WTC11 (cell line): ENCODE measurements around the gene RBSN. TPM values are rescaled to one million over a fixed set of nuclear protein-coding genes. Genes with fewer than 3 reads are reported as not detected.

Experiments used
- AFF4 ChIP-seq: sonication (generic); formaldehyde crosslinking; IDR thresholded peaks from 2 replicates; pipeline ENCODE4 v1.8.1; 2023; ENCODE audit warnings: mild to moderate bottlenecking, missing genetic modification reagents, borderline replicate concordance
- E2F5 ChIP-seq: sonication (generic); formaldehyde crosslinking; IDR thresholded peaks from 2 replicates; pipeline ENCODE4 v1.8.1; 2022; ENCODE audit warnings: mild to moderate bottlenecking, moderate library complexity, missing genetic modification reagents
- ERG ChIP-seq: fragments of 250-450 bp; sonication (Bioruptor Pico); IDR thresholded peaks from 2 replicates; pipeline ENCODE4 v1.8.0; 2021; ENCODE audit warnings: mild to moderate bottlenecking
- FOXP4 ChIP-seq: sonication (generic); formaldehyde crosslinking; IDR thresholded peaks from 2 replicates; pipeline ENCODE4 v1.8.0; 2022; ENCODE audit warnings: mild to moderate bottlenecking, missing genetic modification reagents
- GTF2I ChIP-seq: fragments of 250-450 bp; sonication (Bioruptor Pico); conservative IDR thresholded peaks from 2 replicates; pipeline ENCODE4 v1.4.0; 2021; ENCODE audit warnings: mild to moderate bottlenecking
- JUN ChIP-seq: sonication (generic); formaldehyde crosslinking; IDR thresholded peaks from 2 replicates; pipeline ENCODE4 v1.8.0; 2023; ENCODE audit warnings: mild to moderate bottlenecking, missing genetic modification reagents
- NFYB ChIP-seq: sonication (generic); formaldehyde crosslinking; conservative IDR thresholded peaks from 2 replicates; pipeline ENCODE4 v1.8.0; 2022; ENCODE audit warnings: low read depth, missing genetic modification reagents
- SOX15 ChIP-seq: fragments of 250-450 bp; sonication (Bioruptor Pico); IDR thresholded peaks from 2 replicates; pipeline ENCODE4 v1.9.0; 2021; ENCODE audit warnings: mild to moderate bottlenecking
- ZNF232 ChIP-seq: sonication (generic); formaldehyde crosslinking; IDR thresholded peaks from 2 replicates; pipeline ENCODE4 v1.8.0; 2022; ENCODE audit warnings: mild to moderate bottlenecking, missing genetic modification reagents
- ZNF532 ChIP-seq: fragments of 250-450 bp; sonication (Bioruptor Pico); IDR thresholded peaks from 2 replicates; pipeline ENCODE4 v1.9.0; 2021; ENCODE audit warnings: mild to moderate bottlenecking, borderline replicate concordance
- total RNA-seq: library from RNA; stranded (reverse); gene quantifications from 3 replicates; pipeline ENCODE4 v1.2.3, GENCODE V29; 2021
- TF ChIP-seq, protein P1 (sequence below): sonication (generic); formaldehyde crosslinking; IDR thresholded peaks from 2 replicates; pipeline ENCODE4 v1.8.0; 2022; ENCODE audit warnings: mild to moderate bottlenecking, missing genetic modification reagents
- TF ChIP-seq, protein P2 (sequence below): sonication (generic); formaldehyde crosslinking; IDR thresholded peaks from 2 replicates; pipeline ENCODE4 v1.8.1; 2022; ENCODE audit warnings: low read depth, missing genetic modification reagents, borderline replicate concordance
- TF ChIP-seq, protein P3 (sequence below): sonication (generic); formaldehyde crosslinking; IDR thresholded peaks from 2 replicates; pipeline ENCODE4 v1.8.1; 2023; ENCODE audit warnings: mild to moderate bottlenecking, missing genetic modification reagents
- TF ChIP-seq, protein P4 (sequence below): sonication (generic); formaldehyde crosslinking; IDR thresholded peaks from 2 replicates; pipeline ENCODE4 v1.8.0; 2023; ENCODE audit warnings: missing genetic modification reagents, mild to moderate bottlenecking, borderline replicate concordance

Gene RBSN
- total RNA-seq, 1 experiment from 2014 or later, result 24.2 TPM

GRCh38 chr3:15064835-15065549, 34.0 kb downstream of the RBSN start, which contains the start of gene MRPS25 (continued):
- no peak for TF ChIP-seq ZNF532
- TF ChIP-seq AFF4, result no peak
- TF ChIP-seq, protein P1, sequence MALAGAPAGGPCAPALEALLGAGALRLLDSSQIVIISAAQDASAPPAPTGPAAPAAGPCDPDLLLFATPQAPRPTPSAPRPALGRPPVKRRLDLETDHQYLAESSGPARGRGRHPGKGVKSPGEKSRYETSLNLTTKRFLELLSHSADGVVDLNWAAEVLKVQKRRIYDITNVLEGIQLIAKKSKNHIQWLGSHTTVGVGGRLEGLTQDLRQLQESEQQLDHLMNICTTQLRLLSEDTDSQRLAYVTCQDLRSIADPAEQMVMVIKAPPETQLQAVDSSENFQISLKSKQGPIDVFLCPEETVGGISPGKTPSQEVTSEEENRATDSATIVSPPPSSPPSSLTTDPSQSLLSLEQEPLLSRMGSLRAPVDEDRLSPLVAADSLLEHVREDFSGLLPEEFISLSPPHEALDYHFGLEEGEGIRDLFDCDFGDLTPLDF (CRISPR knock-in tag), result no peak
- TF ChIP-seq, protein P2, sequence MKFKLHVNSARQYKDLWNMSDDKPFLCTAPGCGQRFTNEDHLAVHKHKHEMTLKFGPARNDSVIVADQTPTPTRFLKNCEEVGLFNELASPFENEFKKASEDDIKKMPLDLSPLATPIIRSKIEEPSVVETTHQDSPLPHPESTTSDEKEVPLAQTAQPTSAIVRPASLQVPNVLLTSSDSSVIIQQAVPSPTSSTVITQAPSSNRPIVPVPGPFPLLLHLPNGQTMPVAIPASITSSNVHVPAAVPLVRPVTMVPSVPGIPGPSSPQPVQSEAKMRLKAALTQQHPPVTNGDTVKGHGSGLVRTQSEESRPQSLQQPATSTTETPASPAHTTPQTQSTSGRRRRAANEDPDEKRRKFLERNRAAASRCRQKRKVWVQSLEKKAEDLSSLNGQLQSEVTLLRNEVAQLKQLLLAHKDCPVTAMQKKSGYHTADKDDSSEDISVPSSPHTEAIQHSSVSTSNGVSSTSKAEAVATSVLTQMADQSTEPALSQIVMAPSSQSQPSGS (CRISPR knock-in tag), result no peak
- TF ChIP-seq JUN (CRISPR knock-in tag), result 0 out of 2 replicates have a peak, but pooled peaks have one; percentile 10
- peak; percentile 81 for TF ChIP-seq FOXP4
- TF ChIP-seq GTF2I (CRISPR knock-in tag), result peak; percentile 56; the same call in 1 of the 2 replicates
- TF ChIP-seq, protein P3, sequence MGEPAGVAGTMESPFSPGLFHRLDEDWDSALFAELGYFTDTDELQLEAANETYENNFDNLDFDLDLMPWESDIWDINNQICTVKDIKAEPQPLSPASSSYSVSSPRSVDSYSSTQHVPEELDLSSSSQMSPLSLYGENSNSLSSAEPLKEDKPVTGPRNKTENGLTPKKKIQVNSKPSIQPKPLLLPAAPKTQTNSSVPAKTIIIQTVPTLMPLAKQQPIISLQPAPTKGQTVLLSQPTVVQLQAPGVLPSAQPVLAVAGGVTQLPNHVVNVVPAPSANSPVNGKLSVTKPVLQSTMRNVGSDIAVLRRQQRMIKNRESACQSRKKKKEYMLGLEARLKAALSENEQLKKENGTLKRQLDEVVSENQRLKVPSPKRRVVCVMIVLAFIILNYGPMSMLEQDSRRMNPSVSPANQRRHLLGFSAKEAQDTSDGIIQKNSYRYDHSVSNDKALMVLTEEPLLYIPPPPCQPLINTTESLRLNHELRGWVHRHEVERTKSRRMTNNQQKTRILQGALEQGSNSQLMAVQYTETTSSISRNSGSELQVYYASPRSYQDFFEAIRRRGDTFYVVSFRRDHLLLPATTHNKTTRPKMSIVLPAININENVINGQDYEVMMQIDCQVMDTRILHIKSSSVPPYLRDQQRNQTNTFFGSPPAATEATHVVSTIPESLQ (CRISPR knock-in tag), result no peak
- TF ChIP-seq, protein P4, sequence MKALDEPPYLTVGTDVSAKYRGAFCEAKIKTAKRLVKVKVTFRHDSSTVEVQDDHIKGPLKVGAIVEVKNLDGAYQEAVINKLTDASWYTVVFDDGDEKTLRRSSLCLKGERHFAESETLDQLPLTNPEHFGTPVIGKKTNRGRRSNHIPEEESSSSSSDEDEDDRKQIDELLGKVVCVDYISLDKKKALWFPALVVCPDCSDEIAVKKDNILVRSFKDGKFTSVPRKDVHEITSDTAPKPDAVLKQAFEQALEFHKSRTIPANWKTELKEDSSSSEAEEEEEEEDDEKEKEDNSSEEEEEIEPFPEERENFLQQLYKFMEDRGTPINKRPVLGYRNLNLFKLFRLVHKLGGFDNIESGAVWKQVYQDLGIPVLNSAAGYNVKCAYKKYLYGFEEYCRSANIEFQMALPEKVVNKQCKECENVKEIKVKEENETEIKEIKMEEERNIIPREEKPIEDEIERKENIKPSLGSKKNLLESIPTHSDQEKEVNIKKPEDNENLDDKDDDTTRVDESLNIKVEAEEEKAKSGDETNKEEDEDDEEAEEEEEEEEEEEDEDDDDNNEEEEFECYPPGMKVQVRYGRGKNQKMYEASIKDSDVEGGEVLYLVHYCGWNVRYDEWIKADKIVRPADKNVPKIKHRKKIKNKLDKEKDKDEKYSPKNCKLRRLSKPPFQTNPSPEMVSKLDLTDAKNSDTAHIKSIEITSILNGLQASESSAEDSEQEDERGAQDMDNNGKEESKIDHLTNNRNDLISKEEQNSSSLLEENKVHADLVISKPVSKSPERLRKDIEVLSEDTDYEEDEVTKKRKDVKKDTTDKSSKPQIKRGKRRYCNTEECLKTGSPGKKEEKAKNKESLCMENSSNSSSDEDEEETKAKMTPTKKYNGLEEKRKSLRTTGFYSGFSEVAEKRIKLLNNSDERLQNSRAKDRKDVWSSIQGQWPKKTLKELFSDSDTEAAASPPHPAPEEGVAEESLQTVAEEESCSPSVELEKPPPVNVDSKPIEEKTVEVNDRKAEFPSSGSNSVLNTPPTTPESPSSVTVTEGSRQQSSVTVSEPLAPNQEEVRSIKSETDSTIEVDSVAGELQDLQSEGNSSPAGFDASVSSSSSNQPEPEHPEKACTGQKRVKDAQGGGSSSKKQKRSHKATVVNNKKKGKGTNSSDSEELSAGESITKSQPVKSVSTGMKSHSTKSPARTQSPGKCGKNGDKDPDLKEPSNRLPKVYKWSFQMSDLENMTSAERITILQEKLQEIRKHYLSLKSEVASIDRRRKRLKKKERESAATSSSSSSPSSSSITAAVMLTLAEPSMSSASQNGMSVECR, result peak; percentile 80; the same call in 1 of the 2 replicates
- TF ChIP-seq ZNF232 (CRISPR knock-in tag), result peak; percentile 56; the same call in 1 of the 2 replicates
- TF ChIP-seq NFYB, result 0 out of 2 replicates have a peak, but pooled peaks have one; percentile 22
- no peak for TF ChIP-seq SOX15 (CRISPR knock-in tag)
- TF ChIP-seq E2F5 (CRISPR knock-in tag), result peak; percentile 86; the same call in 1 of the 2 replicates
- TF ChIP-seq ERG (CRISPR knock-in tag), result no peak
